HG03039 (cell line): ENCODE results near the gene UBA5.
"Not testable (repeated sequence)": the region's sequence is repeated elsewhere in the genome, so short reads cannot be mapped to it uniquely, and the experiment has no call there.

Experiments
- ATAC-seq: cut with Tn5 transposase; IDR thresholded peaks from one replicate; pipeline ENCODE4 v1.9.1; 2021; ENCODE audit warnings: mild to moderate bottlenecking, moderate library complexity; ENCODE audit not compliant: unreplicated experiment

Gene UBA5

GRCh38 chr3:132660052-132660810 lies at the start of gene UBA5:
Gene UBA5, plus strand, starts transcription at chr3:132660329. Its CDS starts 209 bp downstream, at chr3:132660538.
- peak; percentile 76 for ATAC-seq

- not testable (repeated sequence) for ATAC-seq
Measured at GRCh38 chr3:132615301-132615700, 44.8 kb upstream of the UBA5 start.

GRCh38 chr3:132615881-132616280 lies 44.2 kb upstream of the UBA5 start:
- no peak for ATAC-seq

GRCh38 chr3:132616780-132617179 lies 43.3 kb upstream of the UBA5 start:
- ATAC-seq, result no peak

GRCh38 chr3:132622148-132622547 lies 38.0 kb upstream of the UBA5 start:
- no peak for ATAC-seq

- ATAC-seq, result no peak
Measured at GRCh38 chr3:132622761-132623160, 37.4 kb upstream of the UBA5 start.

GRCh38 chr3:132623646-132624045 lies 36.5 kb upstream of the UBA5 start:
- ATAC-seq, result no peak

- no peak for ATAC-seq
Measured at GRCh38 chr3:132624790-132625189, 35.3 kb upstream of the UBA5 start.

GRCh38 chr3:132625613-132626012 lies 34.5 kb upstream of the UBA5 start:
- peak; percentile 72 for ATAC-seq

GRCh38 chr3:132626955-132627354 lies 33.2 kb upstream of the UBA5 start:
- ATAC-seq, result no peak

- ATAC-seq, result no peak
Measured at GRCh38 chr3:132628157-132628556, 32.0 kb upstream of the UBA5 start.

GRCh38 chr3:132629928-132630327 lies 30.2 kb upstream of the UBA5 start:
- no peak for ATAC-seq

- ATAC-seq, result no peak
Measured at GRCh38 chr3:132630612-132631011, 29.5 kb upstream of the UBA5 start.

- no peak for ATAC-seq
Measured at GRCh38 chr3:132635052-132635451, 25.1 kb upstream of the UBA5 start.

GRCh38 chr3:132637590-132637989 lies 22.5 kb upstream of the UBA5 start:
- no peak for ATAC-seq

- ATAC-seq, result no peak
Measured at GRCh38 chr3:132638706-132639105, 21.4 kb upstream of the UBA5 start.

- ATAC-seq, result not testable (repeated sequence)
Measured at GRCh38 chr3:132641427-132641826, 18.7 kb upstream of the UBA5 start.

GRCh38 chr3:132641837-132642538 lies 18.1 kb upstream of the UBA5 start:
- ATAC-seq, result no peak

- ATAC-seq, result no peak
Measured at GRCh38 chr3:132642539-132642847, 17.6 kb upstream of the UBA5 start.

- ATAC-seq, result no peak
Measured at GRCh38 chr3:132643366-132643765, 16.8 kb upstream of the UBA5 start.

- no peak for ATAC-seq
Measured at GRCh38 chr3:132645058-132645457, 15.1 kb upstream of the UBA5 start.

GRCh38 chr3:132650153-132650552 lies 10.0 kb upstream of the UBA5 start:
- no peak for ATAC-seq
